Fibroblast of the aortic adventitia (primary cell): ENCODE measurements around the gene EXOC4. TPM values are rescaled to one million over a fixed set of nuclear protein-coding genes. Genes with fewer than 3 reads are reported as not detected.

ENCODE experiments used
- DNase-seq: peaks from one replicate; pipeline ENCODE4 v3.0.0-alpha.2; 2010; ENCODE audit warnings: low read depth
- H3K4me3 ChIP-seq: 2 replicates; pipeline ENCODE4 v1.5.1; 2011; ENCODE audit warnings: low read depth, mild to moderate bottlenecking, control low read depth, low read length, moderate library complexity
- total RNA-seq: library from RNA; depleted of rRNA; stranded (reverse); fragments of >200 nt; gene quantifications from 2 replicates; pipeline ENCODE4 v1.2.3, GENCODE V29; 2012; ENCODE audit warnings: low replicate concordance
- TF ChIP-seq, protein P1 (sequence below): IDR thresholded peaks from 2 replicates; pipeline ENCODE4 v1.5.1; 2011; ENCODE audit warnings: mild to moderate bottlenecking, low read length, control low read depth, inconsistent platforms; ENCODE audit not compliant: insufficient read depth

The EXOC4 gene
- total RNA-seq, 1 donor, result 105 TPM

DNA sequence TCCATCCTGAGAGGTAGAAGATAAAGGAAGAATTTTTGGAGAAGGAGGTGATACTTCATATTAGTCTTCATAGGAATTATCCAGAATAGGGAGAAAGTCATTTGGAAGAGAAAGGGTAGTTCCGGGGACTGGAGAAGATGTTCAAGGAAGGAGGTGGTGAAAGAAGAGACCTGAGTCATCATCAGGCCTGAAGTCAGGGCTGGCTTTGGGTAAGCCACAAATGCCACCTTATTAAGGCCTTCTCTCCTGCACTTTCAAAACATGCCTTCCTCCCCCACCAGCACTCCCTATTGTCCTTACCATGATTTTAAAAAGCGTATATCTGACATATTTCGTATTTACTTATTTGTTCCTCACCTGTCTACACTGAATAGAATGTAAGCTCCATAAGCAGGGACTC is 762.1 kb downstream of the EXOC4 start:
- TF ChIP-seq, protein P1, sequence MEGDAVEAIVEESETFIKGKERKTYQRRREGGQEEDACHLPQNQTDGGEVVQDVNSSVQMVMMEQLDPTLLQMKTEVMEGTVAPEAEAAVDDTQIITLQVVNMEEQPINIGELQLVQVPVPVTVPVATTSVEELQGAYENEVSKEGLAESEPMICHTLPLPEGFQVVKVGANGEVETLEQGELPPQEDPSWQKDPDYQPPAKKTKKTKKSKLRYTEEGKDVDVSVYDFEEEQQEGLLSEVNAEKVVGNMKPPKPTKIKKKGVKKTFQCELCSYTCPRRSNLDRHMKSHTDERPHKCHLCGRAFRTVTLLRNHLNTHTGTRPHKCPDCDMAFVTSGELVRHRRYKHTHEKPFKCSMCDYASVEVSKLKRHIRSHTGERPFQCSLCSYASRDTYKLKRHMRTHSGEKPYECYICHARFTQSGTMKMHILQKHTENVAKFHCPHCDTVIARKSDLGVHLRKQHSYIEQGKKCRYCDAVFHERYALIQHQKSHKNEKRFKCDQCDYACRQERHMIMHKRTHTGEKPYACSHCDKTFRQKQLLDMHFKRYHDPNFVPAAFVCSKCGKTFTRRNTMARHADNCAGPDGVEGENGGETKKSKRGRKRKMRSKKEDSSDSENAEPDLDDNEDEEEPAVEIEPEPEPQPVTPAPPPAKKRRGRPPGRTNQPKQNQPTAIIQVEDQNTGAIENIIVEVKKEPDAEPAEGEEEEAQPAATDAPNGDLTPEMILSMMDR, result no peak
- no peak for DNase-seq
- no peak overlapping the region for H3K4me3 ChIP-seq

DNA sequence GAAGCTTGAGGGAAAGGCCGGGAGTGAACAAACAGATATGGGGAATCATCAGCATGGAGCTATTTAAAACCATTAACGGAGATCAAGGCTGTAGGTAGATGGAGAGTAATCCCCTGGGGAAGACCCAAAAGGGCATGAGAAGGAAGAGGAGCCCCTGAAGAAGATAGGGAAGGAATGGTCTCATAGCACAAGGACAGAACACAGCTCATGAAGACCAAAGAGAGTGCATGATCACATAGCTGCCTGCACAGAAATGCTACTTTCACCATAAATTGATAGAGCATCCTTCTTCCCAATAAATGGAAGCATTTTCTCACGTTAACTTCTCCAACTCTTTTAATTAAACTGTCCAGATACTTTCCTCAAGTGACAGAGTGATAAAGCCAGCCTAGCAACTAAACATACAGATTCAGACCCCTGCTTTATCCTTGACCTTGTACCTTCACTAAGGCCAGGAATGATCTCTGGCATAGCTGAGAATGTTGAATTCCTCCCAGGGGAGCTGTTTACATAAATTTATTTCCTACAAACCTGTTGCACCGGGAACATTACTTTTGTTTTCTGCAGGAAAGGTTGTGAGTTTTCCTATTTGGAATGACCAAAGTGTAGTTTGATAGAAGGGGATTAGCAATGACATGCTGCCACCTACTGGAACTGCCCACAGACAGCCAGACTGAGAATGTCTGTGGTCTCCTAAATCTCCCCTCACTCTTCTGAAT is 763.5 kb downstream of the EXOC4 start:
- DNase-seq, result peak; percentile 51
- TF ChIP-seq, protein P1, result peak; percentile 78
- H3K4me3 ChIP-seq, result no peak overlapping the region

DNA sequence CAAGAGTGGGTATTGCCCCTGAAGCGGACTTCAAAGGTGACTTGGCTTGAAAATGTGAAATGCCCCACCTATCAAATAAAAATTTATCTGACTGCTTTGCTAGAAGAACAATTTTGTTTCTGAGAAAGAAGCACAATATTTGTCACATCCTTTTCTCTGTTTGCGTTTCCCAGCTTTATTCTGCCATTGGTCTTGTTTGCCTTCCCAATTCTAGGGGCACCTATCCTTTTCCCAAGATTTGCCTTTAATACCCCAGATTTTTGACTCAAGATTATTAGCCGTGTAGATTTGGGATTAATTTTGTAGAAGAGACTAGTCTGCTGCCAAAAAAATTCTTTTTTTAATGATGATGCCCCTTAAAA is 764.0 kb downstream of the EXOC4 start:
- H3K4me3 ChIP-seq, result no peak overlapping the region
- no peak for DNase-seq
- TF ChIP-seq, protein P1, result no peak

DNA sequence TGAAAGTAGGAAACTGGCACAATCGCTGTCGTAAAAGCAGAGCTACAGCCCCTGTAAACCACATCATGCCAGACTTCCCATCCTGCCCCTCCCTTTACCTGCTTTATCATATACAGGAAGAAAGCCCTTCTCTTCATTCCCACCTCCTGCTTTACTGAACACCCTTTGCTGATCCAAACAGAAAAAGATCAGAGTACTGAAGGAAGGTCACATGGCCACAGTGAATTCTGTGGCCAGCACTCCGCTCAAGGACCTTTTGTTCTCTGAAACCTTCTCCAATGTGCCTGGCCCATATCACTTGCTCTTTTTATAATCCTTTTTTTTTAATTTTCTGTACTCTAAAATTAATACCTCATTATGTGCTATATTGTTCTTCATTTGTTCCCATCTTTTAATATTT is 765.4 kb downstream of the EXOC4 start:
- TF ChIP-seq, protein P1, result no peak

DNA sequence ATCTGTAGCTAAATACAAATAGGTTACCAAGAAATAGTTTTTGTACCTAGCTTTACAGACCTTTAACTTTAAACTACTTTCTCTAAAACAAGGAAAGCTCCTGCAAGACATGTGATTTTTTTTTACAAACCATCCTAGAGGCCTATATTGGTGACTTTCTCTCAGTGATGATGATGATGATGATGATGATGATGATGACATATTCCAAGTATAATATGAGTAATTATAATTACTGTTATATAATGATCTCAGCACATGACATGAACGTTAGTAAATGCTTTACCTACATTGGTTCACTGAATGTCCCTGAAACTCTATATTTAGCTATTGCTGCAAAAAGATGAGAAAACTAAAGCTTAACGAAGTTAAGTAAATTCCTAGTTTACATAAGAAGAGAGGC is 766.4 kb downstream of the EXOC4 start:
- TF ChIP-seq, protein P1, result no peak
- no peak for DNase-seq
- H3K4me3 ChIP-seq, result no peak overlapping the region

More for the DNA sequence above, 765.4 kb downstream of the EXOC4 start:
- H3K4me3 ChIP-seq, result no peak overlapping the region
- no peak for DNase-seq

- TF ChIP-seq, protein P1, result no peak
- no peak overlapping the region for H3K4me3 ChIP-seq
- no peak for DNase-seq
These were observed 769.0 kb downstream of the EXOC4 start for GRCh38 chr7:134021836-134022235.

DNA sequence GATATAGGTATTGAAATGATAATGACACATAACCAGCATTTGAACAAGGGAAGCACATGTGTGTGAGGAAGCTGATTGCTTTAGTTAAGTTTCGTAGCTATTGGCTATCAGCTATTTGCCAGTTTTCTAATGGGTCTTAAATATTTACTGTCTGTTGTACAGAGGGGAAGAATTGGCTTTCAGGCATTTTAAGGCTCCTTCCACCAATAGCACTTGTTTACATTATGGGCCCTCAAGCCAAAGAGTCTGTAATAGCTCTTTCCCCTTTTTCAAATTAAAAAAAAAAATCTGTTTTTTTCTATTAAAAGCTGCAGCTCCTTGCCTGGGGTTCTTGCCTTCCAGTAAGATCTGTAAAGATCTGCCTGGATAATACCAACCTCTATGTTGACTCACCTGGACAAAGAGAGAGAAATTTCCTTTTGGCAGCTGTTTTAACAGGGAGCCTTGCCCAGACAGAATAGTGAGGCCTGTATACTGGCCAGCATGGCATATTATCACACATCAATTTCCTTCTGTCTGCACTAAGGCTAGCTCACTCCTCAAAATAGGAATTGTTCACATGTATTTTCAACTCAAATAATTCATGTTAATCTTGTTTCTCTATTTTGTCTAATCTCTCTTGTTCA is 769.5 kb downstream of the EXOC4 start:
- no peak overlapping the region for H3K4me3 ChIP-seq
- TF ChIP-seq, protein P1, result no peak
- peak; percentile 21 for DNase-seq
